HUES64 (cell line): ENCODE results near the gene PPCDC.

ENCODE experiments used
- H3K27ac ChIP-seq: 2 replicates; pipeline ENCODE4 v1.7.0; 2013; ENCODE audit warnings: low read depth, low read length, inconsistent platforms
- H3K27me3 ChIP-seq: 2 replicates; pipeline ENCODE4 v1.6.1; 2013; ENCODE audit warnings: mild to moderate bottlenecking, low read length; ENCODE audit not compliant: insufficient read depth
- H3K36me3 ChIP-seq: 2 replicates; pipeline ENCODE4 v1.6.1; 2013; ENCODE audit warnings: mild to moderate bottlenecking, low read length; ENCODE audit not compliant: insufficient read depth
- H3K4me1 ChIP-seq: 2 replicates; pipeline ENCODE4 v1.6.1; 2013; ENCODE audit warnings: mild to moderate bottlenecking, low read length, moderate library complexity; ENCODE audit not compliant: insufficient read depth
- H3K4me3 ChIP-seq: 2 replicates; pipeline ENCODE4 v1.5.1; 2013; ENCODE audit warnings: mild to moderate bottlenecking, low read length, moderate library complexity
- H3K9ac ChIP-seq: 2 replicates; pipeline ENCODE4 v1.6.1; 2013; ENCODE audit warnings: mild to moderate bottlenecking, low read depth, low read length
- H3K9me3 ChIP-seq: 2 replicates; pipeline ENCODE4 v1.6.1; 2013; ENCODE audit warnings: low read depth, low read length; ENCODE audit not compliant: insufficient read depth
- WGBS: fragments of 150-250, 120-280 bp; methylation state at CpG from one replicate; pipeline ENCODE4 v1.1.7; 2013; ENCODE audit warnings: missing lambda C conversion rate; 5-methylcytosine and 5-hydroxymethylcytosine counted together

The PPCDC gene

DNA sequence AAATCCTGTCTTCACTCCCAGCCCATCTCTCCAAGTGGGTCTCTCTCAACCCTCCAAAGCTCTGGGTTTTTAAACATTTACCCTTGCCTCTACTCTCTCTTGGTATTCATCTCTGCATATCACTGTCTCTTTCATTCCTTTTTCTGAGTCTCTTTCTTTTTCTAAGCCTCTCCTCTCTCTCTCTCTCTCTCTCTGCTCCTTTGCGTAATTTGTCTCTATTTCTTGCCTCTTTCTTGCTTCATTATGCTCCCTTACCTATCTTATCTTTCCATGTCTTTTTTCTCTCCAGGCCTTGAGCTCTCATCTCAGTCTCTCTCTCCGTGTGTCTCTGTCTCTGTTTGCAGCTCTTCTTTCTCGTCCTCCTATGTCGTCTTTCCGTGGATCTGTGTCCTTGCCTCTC lies 28.7 kb upstream of the PPCDC start:
- Histone ChIP-seq H3K9me3 (no peaks in the 10 kb centered on the region), H3K27me3 (peaks cover 18% of the 10 kb centered on the region), H3K4me1 (peaks cover 5% of the 10 kb centered on the region), H3K36me3 (no peaks in the 10 kb centered on the region), H3K9ac (no peak overlapping the region), H3K4me3 (peak overlapping the region; percentile 36; the same call in 1 of the 2 replicates), H3K27ac (no peak overlapping the region)
- WGBS, result 54% methylated on average over 5 of the region's 5 CpGs

DNA sequence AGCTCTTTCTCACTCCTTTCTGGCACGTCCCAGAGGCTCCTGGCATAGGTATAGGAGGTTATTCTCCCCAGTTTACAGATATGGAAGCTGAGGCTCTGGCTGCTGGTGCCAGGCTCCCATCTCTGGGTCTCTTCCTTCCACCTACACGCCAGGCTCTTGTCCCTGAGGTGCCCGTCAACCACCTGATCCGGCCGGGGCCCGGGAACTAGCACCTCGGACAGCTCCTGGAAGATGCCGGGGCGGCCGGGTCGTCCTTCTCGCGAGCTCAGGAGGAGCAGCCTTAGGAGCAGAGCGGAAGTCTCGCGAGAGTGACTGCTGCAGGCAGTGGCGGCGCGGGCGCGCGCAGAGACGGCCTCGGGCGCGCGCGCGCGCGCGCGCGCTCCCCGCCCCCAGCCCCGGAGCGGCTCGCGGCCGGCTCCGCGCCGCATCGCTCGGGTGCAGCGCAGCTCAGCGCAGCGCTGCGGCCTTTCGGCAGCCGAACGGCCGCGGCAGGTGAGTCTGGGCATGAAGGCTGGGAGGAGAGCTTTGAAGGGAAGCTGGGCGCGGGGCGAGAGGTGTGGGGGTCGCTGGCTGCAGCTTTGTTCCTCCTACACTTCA lies 28.1 kb upstream of the PPCDC start, which contains the start of gene SCAMP5:
Gene SCAMP5 (plus strand): TSS at position 382 of the 597 bp plus-strand sequence. CDS start 16,277 bp downstream, outside the sequence.
- peak within 1 kb of the TSS; percentile 85 for H3K4me3 ChIP-seq
- no peaks in the 10 kb centered on the region for H3K36me3 ChIP-seq
- WGBS, result 2% methylated on average over 58 of the region's 58 CpGs
- H3K4me1 ChIP-seq, result peaks cover 5% of the 10 kb centered on the region
- H3K27me3 ChIP-seq, result peaks cover 18% of the 10 kb centered on the region
- H3K9ac ChIP-seq, result peak within 1 kb of the TSS; percentile 81
- no peaks in the 10 kb centered on the region for H3K9me3 ChIP-seq
- H3K27ac ChIP-seq, result 0 out of 2 replicates have a peak within 1 kb of the TSS, but pooled peaks have one; percentile 41

DNA sequence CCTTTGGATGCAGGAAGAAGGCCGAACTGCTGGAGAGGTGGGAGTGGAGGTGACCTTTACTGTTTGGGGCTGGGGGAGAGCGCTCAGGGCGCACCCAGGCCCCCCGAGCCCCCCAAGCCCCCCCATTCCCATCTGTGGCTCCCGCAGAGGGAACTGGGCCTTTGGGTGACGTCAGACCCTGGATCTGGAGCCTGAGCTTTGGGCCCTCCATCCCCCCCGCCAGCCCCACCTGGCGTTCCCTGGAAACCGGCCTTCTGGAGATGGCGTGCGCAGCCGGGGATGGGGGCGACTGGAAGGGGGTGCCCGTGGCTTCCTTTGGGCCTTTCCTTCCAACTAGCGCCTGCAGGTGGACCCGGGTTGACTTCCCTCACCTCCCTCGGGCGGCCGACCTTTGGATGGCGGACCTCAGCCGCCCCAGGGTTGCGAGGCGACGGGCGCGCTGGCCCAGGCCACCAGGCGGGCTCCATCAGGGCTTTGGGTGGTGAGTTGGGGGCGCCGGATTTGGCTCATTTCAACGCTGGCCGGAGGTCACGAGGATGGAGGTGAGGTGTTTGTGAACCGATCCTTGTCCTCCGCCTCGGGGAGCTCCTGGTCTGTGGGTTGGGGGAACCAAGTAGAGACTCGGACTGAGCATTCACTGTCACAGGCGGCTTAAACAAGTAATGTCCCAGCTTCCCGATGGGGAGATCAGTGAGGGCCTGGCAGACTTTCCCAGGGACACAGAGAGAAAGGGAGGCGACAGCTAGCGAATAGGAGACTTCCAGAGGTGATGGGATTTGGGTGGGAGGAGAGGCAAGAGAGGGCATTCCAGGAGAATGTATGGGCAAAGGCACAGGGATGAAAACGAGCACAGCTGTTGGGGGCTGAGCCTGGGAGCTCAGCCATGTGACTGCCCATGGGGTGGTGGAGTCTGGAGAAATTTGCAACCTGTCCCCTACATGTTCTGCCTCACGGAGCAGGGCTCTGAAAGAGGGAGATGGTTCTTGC lies 27.3 kb upstream of the PPCDC start:
- 9% methylated on average over 41 of the region's 42 CpGs for WGBS
- peak overlapping the region; percentile 85 for H3K4me3 ChIP-seq
- H3K27me3 ChIP-seq, result peaks cover 18% of the 10 kb centered on the region
- H3K9ac ChIP-seq, result peak overlapping the region; percentile 81
- no peaks in the 10 kb centered on the region for H3K9me3 ChIP-seq
- peaks cover 5% of the 10 kb centered on the region for H3K4me1 ChIP-seq
- H3K27ac ChIP-seq, result 0 out of 2 replicates have a peak overlapping the region, but pooled peaks have one; percentile 41
- H3K36me3 ChIP-seq, result no peaks in the 10 kb centered on the region

DNA sequence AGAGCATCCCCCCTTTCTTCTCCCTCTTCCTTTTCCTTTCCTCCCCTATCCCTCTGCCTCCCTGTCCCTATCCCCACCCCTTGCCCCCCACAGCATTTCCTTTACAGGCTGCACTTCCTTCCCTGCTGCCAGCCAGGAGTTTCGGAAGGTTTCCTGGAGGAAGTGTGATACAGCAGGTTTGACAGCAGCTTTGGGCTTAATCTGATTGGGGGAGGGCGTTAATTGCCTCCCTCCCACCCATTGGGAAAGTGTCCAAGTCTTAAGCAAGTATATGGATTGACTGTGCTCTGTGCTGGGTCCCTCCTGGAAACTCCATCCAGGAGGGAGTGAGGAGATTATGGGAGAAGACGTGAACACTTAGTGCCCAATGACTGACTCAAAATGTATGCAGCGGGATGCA lies 26.2 kb upstream of the PPCDC start:
- Histone ChIP-seq H3K36me3 (no peaks in the 10 kb centered on the region), H3K9ac (no peak overlapping the region), H3K9me3 (no peaks in the 10 kb centered on the region), H3K27ac (no peak overlapping the region), H3K4me3 (no peak overlapping the region), H3K4me1 (peaks cover 5% of the 10 kb centered on the region), H3K27me3 (peaks cover 14% of the 10 kb centered on the region)
- WGBS, result 87% methylated on average over 4 of the region's 4 CpGs

DNA sequence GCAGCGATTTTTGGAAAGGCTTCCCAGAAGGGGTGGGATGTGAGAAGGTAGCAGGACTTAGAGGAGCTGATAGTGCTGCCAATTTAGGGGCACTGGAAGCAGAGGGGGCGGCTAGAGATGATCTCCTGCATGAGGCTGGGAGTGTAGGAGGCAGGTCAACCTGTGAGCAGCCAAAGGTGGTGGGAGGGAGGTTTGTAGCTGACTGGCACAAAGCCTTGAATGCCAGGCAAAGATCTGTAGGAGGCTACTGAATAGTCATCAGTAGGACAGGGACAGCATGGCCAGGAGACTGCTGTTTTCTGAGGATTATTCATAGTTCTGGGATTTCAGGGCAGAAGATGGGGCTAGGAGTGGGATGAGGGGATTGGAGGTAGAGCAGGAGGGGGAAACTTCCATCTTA lies 25.8 kb upstream of the PPCDC start:
- H3K9ac ChIP-seq, result no peak overlapping the region
- H3K4me3 ChIP-seq, result no peak overlapping the region
- H3K9me3 ChIP-seq, result no peaks in the 10 kb centered on the region
- peaks cover 14% of the 10 kb centered on the region for H3K27me3 ChIP-seq
- H3K36me3 ChIP-seq, result no peaks in the 10 kb centered on the region
- WGBS, result 88% methylated on average over 2 of the region's 2 CpGs
- H3K4me1 ChIP-seq, result peaks cover 5% of the 10 kb centered on the region
- no peak overlapping the region for H3K27ac ChIP-seq

DNA sequence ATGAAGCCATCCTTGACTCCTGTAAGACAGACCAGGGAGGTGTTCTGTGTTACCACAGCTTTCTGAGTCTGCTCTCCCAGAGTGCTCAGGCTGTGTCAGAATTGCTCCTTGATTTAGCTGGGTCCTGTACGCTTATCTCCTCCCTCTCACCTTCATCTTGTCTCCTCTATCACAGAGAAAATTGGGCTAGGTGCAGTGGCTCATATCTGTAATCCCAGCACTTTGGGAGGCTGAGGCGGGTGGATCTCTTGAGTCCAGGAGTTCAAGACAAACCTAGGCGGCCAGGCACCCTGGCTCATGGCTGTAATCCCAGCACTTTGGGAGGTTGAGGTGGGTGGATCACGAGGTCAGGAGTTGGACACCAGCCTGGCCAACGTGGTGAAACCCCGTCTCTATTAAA lies 22.1 kb upstream of the PPCDC start:
- Histone ChIP-seq H3K36me3 (0 out of 2 replicates have a peak, but pooled peaks cover 4% of the 10 kb centered on the region), H3K4me3 (no peak overlapping the region), H3K4me1 (peaks cover 3% of the 10 kb centered on the region), H3K9ac (no peak overlapping the region), H3K9me3 (no peaks in the 10 kb centered on the region), H3K27me3 (peaks cover 8% of the 10 kb centered on the region), H3K27ac (no peak overlapping the region)
- 84% methylated on average over 6 of the region's 6 CpGs for WGBS

DNA sequence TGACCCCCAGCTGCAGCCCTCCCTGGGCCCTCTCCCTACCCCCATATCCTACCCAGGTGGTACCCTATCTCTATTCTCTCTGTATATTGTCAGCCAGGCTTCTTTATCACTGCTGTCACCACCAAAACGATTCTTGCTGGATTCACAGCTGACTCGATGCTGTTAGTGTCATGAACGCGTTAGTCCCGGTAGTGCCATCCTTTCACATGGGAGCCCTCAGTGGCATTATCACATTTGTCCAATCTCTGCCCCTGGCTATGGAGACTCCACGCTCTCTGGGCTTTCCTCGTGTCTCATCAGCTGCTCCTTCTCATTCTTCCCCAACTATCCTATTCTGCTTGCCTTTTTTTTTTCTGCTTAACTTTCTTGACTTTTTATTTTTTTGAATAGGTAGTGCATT lies 21.0 kb upstream of the PPCDC start:
- 0 out of 2 replicates have a peak, but pooled peaks cover 4% of the 10 kb centered on the region for H3K36me3 ChIP-seq
- no peaks in the 10 kb centered on the region for H3K9me3 ChIP-seq
- H3K4me1 ChIP-seq, result no peaks in the 10 kb centered on the region
- WGBS, result 76% methylated on average over 7 of the region's 7 CpGs
- no peaks in the 10 kb centered on the region for H3K27me3 ChIP-seq
- no peak overlapping the region for H3K9ac ChIP-seq
- no peak overlapping the region for H3K27ac ChIP-seq
- H3K4me3 ChIP-seq, result no peak overlapping the region

DNA sequence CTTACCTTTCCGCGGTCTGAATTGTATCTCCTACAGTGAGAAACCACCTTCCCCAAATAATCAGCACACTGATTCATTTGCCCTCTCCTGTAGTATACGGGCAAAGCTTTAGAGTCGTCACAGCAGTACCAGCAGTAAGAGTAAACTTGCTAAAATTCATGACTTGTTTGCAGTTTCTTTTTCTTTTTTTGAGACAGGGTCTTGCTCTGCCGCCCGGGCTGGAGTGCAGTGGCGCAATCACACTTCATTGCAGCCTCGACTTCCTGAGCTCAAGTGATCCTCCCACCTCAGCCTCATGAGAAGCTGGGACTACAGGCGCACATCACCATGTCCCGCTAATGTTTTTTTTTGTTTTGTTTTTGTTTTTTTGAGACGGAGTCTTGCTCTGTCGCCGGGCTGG lies 16.2 kb upstream of the PPCDC start:
- Histone ChIP-seq H3K36me3 (0 out of 2 replicates have a peak, but pooled peaks cover 4% of the 10 kb centered on the region), H3K9ac (no peak overlapping the region), H3K9me3 (no peaks in the 10 kb centered on the region), H3K27me3 (no peaks in the 10 kb centered on the region), H3K4me1 (no peaks in the 10 kb centered on the region), H3K27ac (no peak overlapping the region), H3K4me3 (no peak overlapping the region)
- 95% methylated on average over 13 of the region's 13 CpGs for WGBS

DNA sequence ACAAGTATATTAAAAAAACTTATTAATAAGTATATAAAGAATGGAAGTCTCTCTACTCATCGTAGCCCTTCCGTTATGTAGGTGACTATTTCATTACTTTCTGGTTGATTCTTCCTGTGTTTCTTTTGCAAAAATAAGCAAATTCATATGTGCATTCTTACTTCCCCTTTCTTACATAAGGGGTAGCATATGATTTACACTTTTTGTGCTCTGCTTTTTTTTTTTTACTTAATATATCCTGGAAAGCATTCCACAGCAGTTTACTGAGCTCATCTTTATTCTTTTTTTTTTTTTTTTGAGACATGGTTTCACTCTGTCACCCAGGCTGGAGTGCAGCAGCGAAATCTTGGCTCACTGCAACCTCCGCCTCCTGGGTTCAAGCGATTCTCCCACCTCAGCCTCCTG lies 15.2 kb upstream of the PPCDC start:
- 96% methylated on average over 3 of the region's 5 CpGs for WGBS
- no peak overlapping the region for H3K4me3 ChIP-seq
- H3K4me1 ChIP-seq, result no peaks in the 10 kb centered on the region
- peaks cover 12% of the 10 kb centered on the region; the same call in 1 of the 2 replicates for H3K36me3 ChIP-seq
- H3K27me3 ChIP-seq, result no peaks in the 10 kb centered on the region
- H3K9ac ChIP-seq, result no peak overlapping the region
- H3K9me3 ChIP-seq, result no peaks in the 10 kb centered on the region
- no peak overlapping the region for H3K27ac ChIP-seq

DNA sequence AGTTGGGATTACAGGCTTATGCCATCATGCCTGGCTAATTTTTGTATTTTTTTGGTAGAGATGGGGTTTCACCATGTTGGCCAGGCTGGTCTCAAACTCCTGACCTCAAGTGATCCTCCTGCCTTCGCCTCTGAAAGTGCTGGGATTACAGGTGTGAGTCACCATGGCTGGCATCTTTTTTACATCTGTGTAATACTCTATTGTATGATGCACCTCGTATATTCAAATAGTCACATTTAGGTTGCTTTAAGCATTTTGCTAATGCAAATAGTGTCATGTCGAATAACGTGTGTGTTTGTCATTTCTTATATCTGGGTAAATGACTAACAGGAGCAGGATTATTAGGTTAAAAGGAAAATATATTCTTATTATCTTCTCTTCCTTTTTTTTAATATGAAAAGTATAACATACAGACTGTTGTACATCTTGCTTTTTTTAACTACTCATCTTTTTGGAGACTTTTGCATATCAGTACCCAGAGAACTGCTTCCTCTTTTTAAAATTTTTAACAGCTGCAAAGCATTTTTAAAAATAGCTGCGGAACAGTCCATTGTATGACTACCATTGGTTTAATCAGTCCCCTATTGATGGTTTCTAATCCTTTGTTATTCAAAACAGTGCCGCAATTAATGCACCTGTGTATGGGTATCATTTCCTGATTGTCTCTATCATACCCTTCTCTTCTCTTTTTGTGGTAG lies 14.6 kb upstream of the PPCDC start:
- H3K36me3 ChIP-seq, result peaks cover 18% of the 10 kb centered on the region; the same call in 1 of the 2 replicates
- H3K27ac ChIP-seq, result no peak overlapping the region
- WGBS, result 83% methylated on average over 6 of the region's 6 CpGs
- no peaks in the 10 kb centered on the region for H3K9me3 ChIP-seq
- no peaks in the 10 kb centered on the region for H3K4me1 ChIP-seq
- H3K9ac ChIP-seq, result no peak overlapping the region
- no peak overlapping the region for H3K4me3 ChIP-seq
- no peaks in the 10 kb centered on the region for H3K27me3 ChIP-seq

DNA sequence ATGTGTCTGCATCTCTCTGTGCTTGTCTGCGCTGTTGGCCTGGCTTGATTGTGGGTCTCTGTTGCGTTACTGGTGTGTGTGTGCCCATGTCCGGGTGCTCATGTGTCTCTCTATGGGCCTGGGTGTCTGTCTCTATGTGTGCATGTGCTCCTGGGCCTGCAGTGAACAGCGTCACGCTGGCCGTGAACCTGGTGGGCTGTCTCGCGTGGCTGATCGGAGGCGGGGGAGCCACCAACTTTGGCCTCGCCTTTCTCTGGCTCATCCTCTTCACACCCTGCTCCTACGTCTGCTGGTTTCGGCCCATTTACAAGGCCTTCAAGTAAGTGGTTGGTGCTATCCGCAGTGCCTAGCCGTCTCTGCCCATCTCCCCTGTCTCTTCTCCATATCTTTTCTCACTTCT lies 7.0 kb upstream of the PPCDC start:
- Histone ChIP-seq H3K9ac (no peak overlapping the region), H3K4me3 (no peak overlapping the region), H3K36me3 (peaks cover 41% of the 10 kb centered on the region), H3K4me1 (no peaks in the 10 kb centered on the region), H3K9me3 (no peaks in the 10 kb centered on the region), H3K27ac (no peak overlapping the region), H3K27me3 (no peaks in the 10 kb centered on the region)
- WGBS, result 94% methylated on average over 15 of the region's 15 CpGs
